ENCODE measurements around the gene HSD17B14.

GRCh38 chr19:48784527-48784926 is 51.8 kb downstream of the HSD17B14 start:
- TF ChIP-seq CTCF (IDR thresholded peaks at IDR 0.05) (peak in 1 of 4 experiments; percentile 19), POLR2A (IDR thresholded peaks at IDR 0.05) (no peak)

Measured in uterus (tissue), 2 donors.